OCI-LY1 (cell line): ENCODE measurements around the gene ZKSCAN3.

Experiments used
- CTCF ChIP-seq: fragments of 200-600 bp; sonication (generic), shearing (Covaris generic); IDR thresholded peaks from 2 replicates; pipeline ENCODE4 v1.5.1; 2017; ENCODE audit warnings: mild to moderate bottlenecking, antibody characterized with exemption, low read length, moderate library complexity, mixed read lengths
- EZH2 ChIP-seq: fragments of 200-600 bp; sonication (generic), shearing (Covaris generic); IDR thresholded peaks from 2 replicates; pipeline ENCODE4 v1.8.0; 2017; ENCODE audit warnings: borderline replicate concordance, mixed run types, mild to moderate bottlenecking, antibody characterized with exemption, low read length, moderate library complexity, mixed read lengths

- no peak for TF ChIP-seq CTCF
- no peak for TF ChIP-seq EZH2
These were observed 34.4 kb downstream of the ZKSCAN3 start for GRCh38 chr6:28384143-28384533.
